GM13976 (cell line): ENCODE data around the gene ADSS1.

ENCODE experiments used
- DNase-seq: peaks from one replicate; pipeline ENCODE4 v3.0.0; 2012; ENCODE audit warnings: low spot score
- CTCF ChIP-seq: IDR thresholded peaks from 2 replicates; pipeline ENCODE4 v1.5.1; 2012; ENCODE audit warnings: borderline replicate concordance, mild to moderate bottlenecking; ENCODE audit not compliant: insufficient read depth; ENCODE audit errors: extremely low read depth, missing control alignments, control extremely low read depth
- in situ Hi-C: fragments of 300-500 bp; cut with MboI; formaldehyde crosslinking; loops from one replicate; pipeline ENCODE4 v1.12.0; 2022; ENCODE audit warnings: low sequenced_read_pairs, mixed read lengths, inconsistent platforms; ENCODE audit not compliant: unreplicated experiment

ADSS1 gene

GRCh38 chr14:104738375-104739019 is 14.5 kb downstream of the ADSS1 start:
- DNase-seq = no peak
- in situ Hi-C loops = no loop called here
- TF ChIP-seq CTCF = no peak

GRCh38 chr14:104739026-104739425 is 15.0 kb downstream of the ADSS1 start:
- in situ Hi-C loops = no loop called here
- no peak for DNase-seq
- TF ChIP-seq CTCF = no peak

DNA sequence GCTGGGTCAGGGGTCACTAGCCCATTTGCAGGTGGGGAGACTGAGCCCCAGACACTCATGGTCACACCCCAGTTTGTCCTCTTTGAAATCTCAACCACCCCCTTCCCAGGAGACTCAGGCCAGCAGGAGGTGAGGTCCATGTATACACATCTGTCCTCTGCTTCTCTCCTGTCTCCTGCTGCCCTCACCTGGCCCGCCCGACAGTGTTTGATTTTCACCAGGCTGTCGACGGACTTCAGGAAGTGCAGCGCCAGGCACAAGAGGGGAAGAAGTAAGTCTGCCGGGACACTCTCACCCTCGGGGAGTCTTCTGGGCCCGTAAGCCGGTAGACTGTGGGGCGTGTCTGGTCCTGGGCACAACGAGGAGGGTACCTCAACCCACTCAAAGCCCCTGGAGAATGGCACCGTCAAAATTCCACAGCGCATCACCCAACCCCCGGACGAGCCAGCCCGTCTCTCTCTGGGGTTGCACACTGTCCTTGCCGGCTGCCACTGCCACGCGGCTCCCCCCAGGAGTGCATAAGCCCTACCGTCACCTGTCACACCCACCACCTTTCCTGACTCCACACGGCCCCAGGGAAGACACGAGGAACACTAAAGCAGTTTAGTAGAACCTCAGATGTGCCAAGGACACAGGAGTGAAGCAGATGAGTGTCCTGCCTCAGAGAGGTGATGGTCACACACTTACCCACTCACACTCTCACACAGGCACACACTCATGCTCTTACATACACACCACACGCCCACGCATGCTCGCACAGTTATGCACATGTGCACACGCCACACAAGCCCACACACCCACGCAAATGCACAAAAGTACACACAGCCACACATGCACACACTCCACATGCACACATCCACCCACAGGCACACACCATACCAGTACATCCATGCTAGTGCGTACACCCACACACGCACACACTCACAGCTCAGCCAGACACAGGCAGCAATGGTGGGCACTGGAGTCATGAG is 15.8 kb downstream of the ADSS1 start:
- TF ChIP-seq CTCF = no peak
- in situ Hi-C loops = no loop called here
- no peak for DNase-seq

DNA sequence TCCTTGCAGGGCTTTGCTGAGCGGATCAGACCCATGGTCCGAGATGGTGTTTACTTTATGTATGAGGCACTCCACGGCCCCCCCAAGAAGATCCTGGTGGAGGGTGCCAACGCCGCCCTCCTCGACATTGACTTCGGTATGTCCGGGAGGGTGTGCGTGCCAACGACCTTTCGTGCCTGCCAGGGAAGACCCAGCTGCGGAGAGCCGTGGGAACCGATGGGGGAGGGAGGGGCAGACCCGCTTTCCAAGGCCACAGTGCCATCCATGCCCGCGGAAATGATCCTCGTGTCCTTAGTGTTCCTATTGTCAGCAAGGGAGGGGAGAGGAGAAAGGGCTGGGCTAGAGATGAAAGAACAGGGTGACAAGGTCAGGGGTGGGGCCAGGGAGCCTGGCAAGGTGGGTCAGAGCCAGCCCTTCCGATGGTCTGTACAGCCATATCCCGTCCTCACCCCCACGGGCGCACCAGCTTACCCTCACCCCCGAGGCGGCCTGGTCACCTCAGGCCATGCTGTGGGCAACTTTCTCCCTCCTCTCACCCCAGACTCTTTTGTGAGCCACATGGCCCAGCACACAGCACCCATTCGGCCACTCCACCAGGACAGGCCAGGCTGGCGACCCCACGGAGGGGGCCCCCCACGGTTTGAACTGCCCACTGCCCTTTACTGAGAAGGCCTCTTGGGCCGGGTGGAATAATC is 17.2 kb downstream of the ADSS1 start:
- TF ChIP-seq CTCF = no peak
- no peak for DNase-seq
- in situ Hi-C loops = no loop called here

GRCh38 chr14:104741803-104742251 is 17.8 kb downstream of the ADSS1 start:
- in situ Hi-C loops = no loop called here
- TF ChIP-seq CTCF = no peak
- no peak for DNase-seq
